GM12878 (cell line): Measurements from ENCODE around the gene PRKCB. TPM values are rescaled to one million over a fixed set of nuclear protein-coding genes. Genes with fewer than 3 reads are reported as not detected.
A peak's percentile ranks its signal among the peaks of the same experiment; 100 is the strongest.

Source experiments
- BACH1 ChIP-seq: fragments of 450-650 bp; IDR thresholded peaks from 2 replicates; pipeline ENCODE4 v1.6.1; 2017; ENCODE audit warnings: mild to moderate bottlenecking, borderline replicate concordance
- BCL3 ChIP-seq: IDR thresholded peaks from 2 replicates; pipeline ENCODE4 v1.6.1; 2011; ENCODE audit warnings: borderline replicate concordance, low read depth, mild to moderate bottlenecking, moderate library complexity, low read length; ENCODE audit not compliant: insufficient read depth, poor library complexity, severe bottlenecking
- BHLHE40 ChIP-seq, 2 experiments: fragments of 450-650 bp in 1 of 2; IDR thresholded peaks; 2 replicates each; pipeline ENCODE4 v1.6.1; 2011 to 2017; ENCODE audit warnings: low read depth in 2 of 2, borderline replicate concordance in 1 of 2, improper control_type of control experiment in 1 of 2, low read length in 1 of 2, mild to moderate bottlenecking in 1 of 2
- CHD1 ChIP-seq: IDR thresholded peaks from 2 replicates; pipeline ENCODE4 v1.6.1; 2012; ENCODE audit warnings: low read depth, low read length, improper control_type of control experiment
- CHD2 ChIP-seq: IDR thresholded peaks from 2 replicates; pipeline ENCODE4 v1.6.1; 2011; ENCODE audit warnings: low read depth, low read length, improper control_type of control experiment, borderline replicate concordance
- FOS ChIP-seq: IDR thresholded peaks from 3 replicates; pipeline ENCODE4 v1.6.1; 2011; ENCODE audit warnings: borderline replicate concordance; ENCODE audit not compliant: insufficient read length; ENCODE audit errors: extremely low read depth
- FOXK2 ChIP-seq: fragments of 450-650 bp; IDR thresholded peaks from 2 replicates; pipeline ENCODE4 v1.6.1; 2017; ENCODE audit warnings: mild to moderate bottlenecking, moderate library complexity
- MAX ChIP-seq: IDR thresholded peaks from 2 replicates; pipeline ENCODE4 v1.6.1; 2012; ENCODE audit warnings: low read depth, low read length, improper control_type of control experiment
- MEF2A ChIP-seq: IDR thresholded peaks from 2 replicates; pipeline ENCODE4 v1.6.1; 2011; ENCODE audit warnings: low read depth, mild to moderate bottlenecking, low read length, moderate library complexity; ENCODE audit not compliant: insufficient read depth
- MXI1 ChIP-seq: fragments of 150-350 bp; IDR thresholded peaks from 2 replicates; pipeline ENCODE4 v1.6.1; 2011; ENCODE audit warnings: low read depth, mild to moderate bottlenecking, inconsistent platforms, low read length, improper control_type of control experiment
- NFXL1 ChIP-seq: fragments of 450-650 bp; IDR thresholded peaks from 2 replicates; pipeline ENCODE4 v1.6.1; 2017; ENCODE audit warnings: antibody characterized with exemption, mild to moderate bottlenecking, borderline replicate concordance
- NFYB ChIP-seq: IDR thresholded peaks from 2 replicates; pipeline ENCODE4 v1.6.1; 2011; ENCODE audit warnings: low read depth, mild to moderate bottlenecking, low read length, improper control_type of control experiment, moderate library complexity; ENCODE audit not compliant: insufficient read depth
- NKRF ChIP-seq: fragments of 450-650 bp; conservative IDR thresholded peaks from 2 replicates; pipeline ENCODE4 v1.6.1; 2017; ENCODE audit warnings: mild to moderate bottlenecking, moderate library complexity
- NR2F1 ChIP-seq: fragments of 450-650 bp; conservative IDR thresholded peaks from 2 replicates; pipeline ENCODE4 v1.6.1; 2017; ENCODE audit warnings: mild to moderate bottlenecking
- PAX5 ChIP-seq: IDR thresholded peaks from 2 replicates; pipeline ENCODE4 v1.6.1; 2011; ENCODE audit warnings: low read depth, low read length, borderline replicate concordance
- PKNOX1 ChIP-seq: fragments of 450-650 bp; IDR thresholded peaks from 2 replicates; pipeline ENCODE4 v1.6.1; 2016; ENCODE audit warnings: mild to moderate bottlenecking
- RUNX3 ChIP-seq: IDR thresholded peaks from 2 replicates; pipeline ENCODE4 v1.6.1; 2012; ENCODE audit warnings: low read length, inconsistent platforms
- SMARCA5 ChIP-seq: fragments of 450-650 bp; IDR thresholded peaks from 2 replicates; pipeline ENCODE4 v1.6.1; 2017; ENCODE audit warnings: mild to moderate bottlenecking
- SP1 ChIP-seq: IDR thresholded peaks from one replicate; pipeline ENCODE4 v1.6.1; 2011; ENCODE audit warnings: low read depth, low read length
- TAF1 ChIP-seq: IDR thresholded peaks from 2 replicates; pipeline ENCODE4 v1.6.1; 2011; ENCODE audit warnings: mild to moderate bottlenecking, low read depth, low read length, borderline replicate concordance
- TCF12 ChIP-seq: IDR thresholded peaks from 2 replicates; pipeline ENCODE4 v1.6.1; 2011; ENCODE audit warnings: low read depth, mild to moderate bottlenecking, low read length
- TCF3 ChIP-seq: IDR thresholded peaks from 2 replicates; pipeline ENCODE4 v1.6.1; 2012; ENCODE audit warnings: low read depth, mild to moderate bottlenecking, low read length, borderline replicate concordance; ENCODE audit not compliant: insufficient read depth
- polyA plus RNA-seq, 11 experiments: library from polyadenylated mRNA; depleted of rRNA in 4 of 11; unstranded in 6 of 11; stranded (reverse) in 5 of 11; fragments of >200 nt; fragmentation: Nextera tagmentation in 4 of 11; fragmentation: Illumina TruSeq in 1 of 11; extraction: Ambion mirVana in 4 of 11; extraction: Trizol in 1 of 11; gene quantifications; 1 replicate in 1 of 11; 2 replicates in 10 of 11; pipeline versions ENCODE4 v1.2.1 to v1.2.3, GENCODE V29; 2011 to 2016; ENCODE audit warnings: inconsistent platforms in 2 of 11, missing spikeins in 2 of 11, low read depth in 1 of 11
- total RNA-seq, 4 experiments: library from RNA; depleted of rRNA in 3 of 4; stranded (reverse); fragments of >200 nt in 3 of 4; fragmentation: Illumina TruSeq in 1 of 4; extraction: Trizol in 1 of 4; gene quantifications; 2 replicates each; pipeline versions ENCODE4 v1.2.1 to v1.2.3, GENCODE V29; 2013 to 2021

Gene PRKCB
- total and polyA plus RNA-seq, 10 of the 15 experiments (the other 5 are each of a cell fraction or from before 2014, with no cell fraction given) = 21.4 to 158 (median 97.3) TPM

- TF ChIP-seq NKRF = peak; percentile 60
- TF ChIP-seq PKNOX1 = peak; percentile 91
- TF ChIP-seq MXI1 = 0 out of 2 replicates have a peak, but pooled peaks have one; percentile 30
- peak; percentile 76 for TF ChIP-seq TAF1
- TF ChIP-seq RUNX3 = peak; percentile 29; the same call in 1 of the 2 replicates
- peak; percentile 66; the same call in 1 of the 2 replicates for TF ChIP-seq NFYB
- 0 out of 2 replicates have a peak, but pooled peaks have one; percentile 46 for TF ChIP-seq SMARCA5
- no peak for TF ChIP-seq FOXK2
- no peak for TF ChIP-seq BCL3
- TF ChIP-seq CHD1 = no peak
- TF ChIP-seq TCF3 = peak; percentile 99
- no peak for TF ChIP-seq MEF2A
- no peak for TF ChIP-seq MAX
- TF ChIP-seq CHD2 = 0 out of 2 replicates have a peak, but pooled peaks have one; percentile 13
- peak; percentile 33 for TF ChIP-seq NR2F1
- TF ChIP-seq PAX5 = 0 out of 2 replicates have a peak, but pooled peaks have one; percentile 6
- no peak for TF ChIP-seq NFXL1
- peak; percentile 63; the same call in 1 of the 2 replicates for TF ChIP-seq BACH1
- peak; percentile 98 for TF ChIP-seq TCF12
- peak; percentile 47 for TF ChIP-seq SP1
- TF ChIP-seq BHLHE40 (IDR thresholded peaks at IDR 0.05; ENCODE audit: borderline replicate concordance in 1 of 2, low read depth in 2 of 2, low read length in 1 of 2) = peak; percentile 84 to 92; a peak in 3 of 4 replicates
- no peak for TF ChIP-seq FOS
Observed at GRCh38 chr16:23835390-23836077, at the start of gene PRKCB (continued).
